Measurements from ENCODE around the gene LGALS13.

LGALS13 gene, protein sequence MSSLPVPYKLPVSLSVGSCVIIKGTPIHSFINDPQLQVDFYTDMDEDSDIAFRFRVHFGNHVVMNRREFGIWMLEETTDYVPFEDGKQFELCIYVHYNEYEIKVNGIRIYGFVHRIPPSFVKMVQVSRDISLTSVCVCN

GRCh38 chr19:39602224-39602623 lies at the start of gene LGALS13:
LGALS13 (plus strand) TSS chr19:39602524; CDS start chr19:39602569, 45 bp downstream.
- H3K36me3 ChIP-seq (ENCODE audit: insufficient read depth, insufficient read length, low read length) = no peaks in the 10 kb centered on the region
- H3K9me3 ChIP-seq (ENCODE audit: insufficient read depth, low read length) = no peaks in the 10 kb centered on the region
- H3K4me3 ChIP-seq (ENCODE audit: insufficient read length, low read depth) = no peak within 1 kb of the TSS
- TF ChIP-seq ZNF274 (IDR thresholded peaks at IDR 0.05; ENCODE audit: low read depth, low read length) = no peak
- no peak for TF ChIP-seq YY1 (IDR thresholded peaks at IDR 0.05; ENCODE audit: insufficient read depth, insufficient read length)
- no peak for TF ChIP-seq SUZ12 (IDR thresholded peaks at IDR 0.05; ENCODE audit: extremely low read depth, insufficient read depth, insufficient read length)
- peaks cover 52% of the 10 kb centered on the region for H3K27me3 ChIP-seq (ENCODE audit: insufficient read depth, insufficient read length)
- no peak within 1 kb of the TSS for H3K9ac ChIP-seq (ENCODE audit: insufficient read length, low read depth)
- DNase-seq (ENCODE audit: low read depth, low spot score) = no peak
- no peaks in the 10 kb centered on the region for H3K4me1 ChIP-seq (ENCODE audit: insufficient read depth, insufficient read length)

- H3K9me3 ChIP-seq (ENCODE audit: insufficient read depth, low read length) = no peaks in the 10 kb centered on the region
- DNase-seq (ENCODE audit: low read depth, low spot score) = no peak
These were observed 49.2 kb upstream of the LGALS13 start for GRCh38 chr19:39553082-39553652.

GRCh38 chr19:39554701-39555311 lies 47.5 kb upstream of the LGALS13 start:
- no peak for DNase-seq (ENCODE audit: low read depth, low spot score)
- H3K9ac ChIP-seq (ENCODE audit: insufficient read length, low read depth) = no peak overlapping the region
- H3K36me3 ChIP-seq (ENCODE audit: insufficient read depth, insufficient read length, low read length) = no peaks in the 10 kb centered on the region
- TF ChIP-seq SUZ12 (IDR thresholded peaks at IDR 0.05; ENCODE audit: extremely low read depth, insufficient read depth, insufficient read length) (no peak), YY1 (IDR thresholded peaks at IDR 0.05; ENCODE audit: insufficient read depth, insufficient read length) (no peak), ZNF274 (IDR thresholded peaks at IDR 0.05; ENCODE audit: low read depth, low read length) (no peak)
- H3K4me1 ChIP-seq (ENCODE audit: insufficient read depth, insufficient read length) = no peaks in the 10 kb centered on the region
- H3K4me3 ChIP-seq (ENCODE audit: insufficient read length, low read depth) = no peak overlapping the region
- peaks cover 3% of the 10 kb centered on the region for H3K27me3 ChIP-seq (ENCODE audit: insufficient read depth, insufficient read length)
- no peaks in the 10 kb centered on the region for H3K9me3 ChIP-seq (ENCODE audit: insufficient read depth, low read length)

More at GRCh38 chr19:39553082-39553652, 49.2 kb upstream of the LGALS13 start:
- Histone ChIP-seq H3K4me1 (ENCODE audit: insufficient read depth, insufficient read length) (no peaks in the 10 kb centered on the region), H3K9ac (ENCODE audit: insufficient read length, low read depth) (no peak overlapping the region), H3K27me3 (ENCODE audit: insufficient read depth, insufficient read length) (peaks cover 3% of the 10 kb centered on the region), H3K36me3 (ENCODE audit: insufficient read depth, insufficient read length, low read length) (no peaks in the 10 kb centered on the region), H3K4me3 (ENCODE audit: insufficient read length, low read depth) (no peak overlapping the region)
- TF ChIP-seq YY1 (IDR thresholded peaks at IDR 0.05; ENCODE audit: insufficient read depth, insufficient read length) = no peak
- TF ChIP-seq ZNF274 (IDR thresholded peaks at IDR 0.05; ENCODE audit: low read depth, low read length) = no peak
- TF ChIP-seq SUZ12 (IDR thresholded peaks at IDR 0.05; ENCODE audit: extremely low read depth, insufficient read depth, insufficient read length) = no peak

- no peak overlapping the region for H3K4me3 ChIP-seq (ENCODE audit: insufficient read length, low read depth)
- H3K27me3 ChIP-seq (ENCODE audit: insufficient read depth, insufficient read length) = peaks cover 3% of the 10 kb centered on the region
- no peaks in the 10 kb centered on the region for H3K9me3 ChIP-seq (ENCODE audit: insufficient read depth, low read length)
- no peaks in the 10 kb centered on the region for H3K4me1 ChIP-seq (ENCODE audit: insufficient read depth, insufficient read length)
- no peak for DNase-seq (ENCODE audit: low read depth, low spot score)
- H3K36me3 ChIP-seq (ENCODE audit: insufficient read depth, insufficient read length, low read length) = no peaks in the 10 kb centered on the region
- no peak for TF ChIP-seq YY1 (IDR thresholded peaks at IDR 0.05; ENCODE audit: insufficient read depth, insufficient read length)
- no peak overlapping the region for H3K9ac ChIP-seq (ENCODE audit: insufficient read length, low read depth)
These were observed 46.4 kb upstream of the LGALS13 start for GRCh38 chr19:39555883-39556282.

- Histone ChIP-seq H3K4me3 (ENCODE audit: insufficient read length, low read depth) (no peak overlapping the region), H3K9ac (ENCODE audit: insufficient read length, low read depth) (no peak overlapping the region), H3K27me3 (ENCODE audit: insufficient read depth, insufficient read length) (peaks cover under 1% of the 10 kb centered on the region), H3K9me3 (ENCODE audit: insufficient read depth, low read length) (no peaks in the 10 kb centered on the region), H3K36me3 (ENCODE audit: insufficient read depth, insufficient read length, low read length) (no peaks in the 10 kb centered on the region), H3K4me1 (ENCODE audit: insufficient read depth, insufficient read length) (no peaks in the 10 kb centered on the region)
- no peak for TF ChIP-seq SUZ12 (IDR thresholded peaks at IDR 0.05; ENCODE audit: extremely low read depth, insufficient read depth, insufficient read length)
- no peak for TF ChIP-seq ZNF274 (IDR thresholded peaks at IDR 0.05; ENCODE audit: low read depth, low read length)
- TF ChIP-seq YY1 (IDR thresholded peaks at IDR 0.05; ENCODE audit: insufficient read depth, insufficient read length) = no peak
- no peak for DNase-seq (ENCODE audit: low read depth, low spot score)
These were observed 44.3 kb upstream of the LGALS13 start for GRCh38 chr19:39557811-39558623.

- no peaks in the 10 kb centered on the region for H3K4me1 ChIP-seq (ENCODE audit: insufficient read depth, insufficient read length)
- H3K4me3 ChIP-seq (ENCODE audit: insufficient read length, low read depth) = no peak overlapping the region
- DNase-seq (ENCODE audit: low read depth, low spot score) = no peak
- H3K36me3 ChIP-seq (ENCODE audit: insufficient read depth, insufficient read length, low read length) = no peaks in the 10 kb centered on the region
- H3K9me3 ChIP-seq (ENCODE audit: insufficient read depth, low read length) = no peaks in the 10 kb centered on the region
- no peaks in the 10 kb centered on the region for H3K27me3 ChIP-seq (ENCODE audit: insufficient read depth, insufficient read length)
- H3K9ac ChIP-seq (ENCODE audit: insufficient read length, low read depth) = no peak overlapping the region
- TF ChIP-seq ZNF274 (IDR thresholded peaks at IDR 0.05; ENCODE audit: low read depth, low read length) = no peak
These were observed 43.7 kb upstream of the LGALS13 start for GRCh38 chr19:39558624-39559117.

DNA sequence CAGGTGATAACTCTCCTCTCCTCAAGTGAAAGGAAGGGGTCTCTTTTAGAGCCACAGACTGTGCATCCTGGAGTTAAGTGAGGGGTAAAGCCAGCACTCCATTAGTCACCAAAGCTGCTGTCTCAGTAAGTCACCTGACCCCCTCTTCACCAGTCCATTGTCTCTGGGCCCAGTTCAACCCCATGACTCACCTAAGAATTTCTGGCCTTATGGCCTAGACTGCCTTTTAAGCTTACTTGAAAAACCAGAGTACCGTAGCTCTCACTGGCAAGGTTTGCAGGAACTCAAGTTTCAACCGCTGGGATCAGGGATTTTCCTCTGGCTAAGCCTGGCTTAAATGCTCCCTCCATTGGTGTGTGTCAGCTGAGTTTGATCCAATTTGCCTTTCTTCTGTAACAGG lies 38.9 kb upstream of the LGALS13 start:
- TF ChIP-seq SUZ12 (IDR thresholded peaks at IDR 0.05; ENCODE audit: extremely low read depth, insufficient read depth, insufficient read length) (no peak), YY1 (IDR thresholded peaks at IDR 0.05; ENCODE audit: insufficient read depth, insufficient read length) (no peak), ZNF274 (IDR thresholded peaks at IDR 0.05; ENCODE audit: low read depth, low read length) (no peak)
- Histone ChIP-seq H3K9me3 (ENCODE audit: insufficient read depth, low read length) (no peaks in the 10 kb centered on the region), H3K4me3 (ENCODE audit: insufficient read length, low read depth) (no peak overlapping the region), H3K4me1 (ENCODE audit: insufficient read depth, insufficient read length) (no peaks in the 10 kb centered on the region), H3K27me3 (ENCODE audit: insufficient read depth, insufficient read length) (peaks cover 9% of the 10 kb centered on the region), H3K36me3 (ENCODE audit: insufficient read depth, insufficient read length, low read length) (no peaks in the 10 kb centered on the region), H3K9ac (ENCODE audit: insufficient read length, low read depth) (no peak overlapping the region)
- no peak for DNase-seq (ENCODE audit: low read depth, low spot score)

All from NT2/D1 (cell line).